ENCODE data around the gene PTK6.

PTK6 gene

DNA sequence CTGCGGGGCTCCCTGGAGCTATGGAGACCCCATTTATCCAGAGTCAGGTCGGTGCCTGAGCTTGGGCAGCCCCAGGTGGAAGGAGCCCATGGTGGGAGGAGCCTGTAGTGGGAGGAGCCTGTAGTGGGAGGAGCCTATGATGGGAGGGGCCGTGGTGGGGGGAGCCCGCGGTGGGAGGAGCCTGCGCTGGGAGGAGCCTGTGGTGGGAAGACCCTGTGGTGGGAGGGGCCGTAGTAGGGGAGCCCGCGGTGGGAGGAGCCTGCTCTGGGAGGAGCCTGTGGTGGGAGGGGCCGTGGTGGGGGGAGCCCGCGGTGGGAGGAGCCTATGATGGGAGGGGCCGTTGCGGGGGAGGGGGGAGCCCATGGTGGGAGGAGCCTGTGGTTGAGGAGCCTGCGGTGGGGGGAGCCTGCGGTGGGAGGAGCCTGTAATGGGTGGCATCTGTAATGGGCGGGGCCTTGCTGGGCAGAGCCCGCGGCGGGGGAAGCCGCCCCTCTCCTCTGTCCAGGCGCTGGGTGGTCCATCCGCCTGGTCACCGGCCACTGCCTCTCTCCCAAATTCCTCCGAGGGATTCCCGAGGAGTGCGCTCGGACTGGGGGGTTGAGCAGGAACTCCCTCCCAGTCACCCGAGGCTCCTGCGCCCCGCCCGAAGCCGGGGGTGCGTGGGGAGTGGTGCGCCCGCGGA, 16.2 kb upstream of the PTK6 start:
- DNase-seq (ENCODE audit: extremely low read depth, low read depth) = peak; percentile 64
- TF ChIP-seq, protein P1, sequence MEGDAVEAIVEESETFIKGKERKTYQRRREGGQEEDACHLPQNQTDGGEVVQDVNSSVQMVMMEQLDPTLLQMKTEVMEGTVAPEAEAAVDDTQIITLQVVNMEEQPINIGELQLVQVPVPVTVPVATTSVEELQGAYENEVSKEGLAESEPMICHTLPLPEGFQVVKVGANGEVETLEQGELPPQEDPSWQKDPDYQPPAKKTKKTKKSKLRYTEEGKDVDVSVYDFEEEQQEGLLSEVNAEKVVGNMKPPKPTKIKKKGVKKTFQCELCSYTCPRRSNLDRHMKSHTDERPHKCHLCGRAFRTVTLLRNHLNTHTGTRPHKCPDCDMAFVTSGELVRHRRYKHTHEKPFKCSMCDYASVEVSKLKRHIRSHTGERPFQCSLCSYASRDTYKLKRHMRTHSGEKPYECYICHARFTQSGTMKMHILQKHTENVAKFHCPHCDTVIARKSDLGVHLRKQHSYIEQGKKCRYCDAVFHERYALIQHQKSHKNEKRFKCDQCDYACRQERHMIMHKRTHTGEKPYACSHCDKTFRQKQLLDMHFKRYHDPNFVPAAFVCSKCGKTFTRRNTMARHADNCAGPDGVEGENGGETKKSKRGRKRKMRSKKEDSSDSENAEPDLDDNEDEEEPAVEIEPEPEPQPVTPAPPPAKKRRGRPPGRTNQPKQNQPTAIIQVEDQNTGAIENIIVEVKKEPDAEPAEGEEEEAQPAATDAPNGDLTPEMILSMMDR (IDR thresholded peaks at IDR 0.05; ENCODE audit: low read depth, low read length) = no peak

DNA sequence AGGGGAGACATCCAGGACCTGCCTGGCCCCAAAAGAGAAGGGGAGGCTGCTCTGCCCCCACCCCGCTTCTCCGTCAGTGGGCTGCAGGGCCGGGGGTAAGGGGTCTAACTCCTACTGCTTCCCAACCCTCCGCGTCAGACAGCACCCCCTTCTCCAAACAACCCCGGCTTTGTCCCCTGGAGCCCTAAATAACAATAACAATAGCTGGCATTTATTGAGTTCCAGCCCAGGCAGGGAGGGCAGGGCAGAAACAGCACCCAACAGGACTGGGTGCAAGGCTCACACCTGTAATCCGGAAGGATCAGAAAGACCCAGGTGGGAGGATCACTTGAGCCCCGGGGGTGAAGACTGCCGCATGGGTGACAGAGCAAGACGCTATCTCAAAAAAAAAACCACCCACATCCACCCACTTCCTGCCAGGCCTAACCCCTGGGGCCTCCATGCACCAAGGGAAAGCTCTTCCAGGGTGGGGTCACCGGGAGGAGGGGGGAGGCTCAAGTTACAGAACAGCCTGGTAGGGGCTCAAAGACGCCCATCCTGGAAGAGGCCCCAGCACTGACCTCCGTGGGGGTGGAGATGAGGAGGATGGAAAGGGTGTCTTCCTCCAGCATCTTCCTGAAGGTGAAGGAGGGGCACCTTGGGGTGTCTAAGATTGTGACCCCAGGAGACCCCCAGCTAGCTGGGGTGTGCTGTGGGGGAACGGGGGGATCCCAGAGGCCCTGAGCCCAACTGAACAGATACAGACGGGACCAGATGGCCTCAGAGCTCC, 15.5 kb upstream of the PTK6 start:
- TF ChIP-seq, protein P1 (IDR thresholded peaks at IDR 0.05; ENCODE audit: low read depth, low read length) = no peak
- DNase-seq (ENCODE audit: extremely low read depth, low read depth) = no peak

DNA sequence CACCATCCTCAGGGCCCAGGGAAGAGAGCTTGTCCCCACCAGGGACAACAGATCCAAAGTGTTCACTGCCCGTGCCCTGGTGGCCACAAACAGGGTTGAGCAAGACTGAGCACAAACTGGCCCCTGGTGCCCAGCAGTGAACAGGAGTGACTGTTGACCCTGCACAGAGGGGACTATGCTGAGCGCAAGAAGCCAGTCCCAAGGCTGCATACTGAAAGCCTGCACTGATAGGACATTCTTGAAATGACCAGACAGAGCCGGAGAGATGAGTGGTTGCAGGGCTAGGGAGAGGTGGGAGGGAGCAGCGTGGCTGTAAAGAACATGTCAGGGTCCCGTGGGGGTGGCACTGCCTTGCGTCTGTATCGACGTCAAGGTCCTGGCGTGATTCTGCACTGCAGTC, 13.9 kb upstream of the PTK6 start:
- TF ChIP-seq, protein P1 (IDR thresholded peaks at IDR 0.05; ENCODE audit: low read depth, low read length) = no peak
- DNase-seq (ENCODE audit: extremely low read depth, low read depth) = no peak

DNA sequence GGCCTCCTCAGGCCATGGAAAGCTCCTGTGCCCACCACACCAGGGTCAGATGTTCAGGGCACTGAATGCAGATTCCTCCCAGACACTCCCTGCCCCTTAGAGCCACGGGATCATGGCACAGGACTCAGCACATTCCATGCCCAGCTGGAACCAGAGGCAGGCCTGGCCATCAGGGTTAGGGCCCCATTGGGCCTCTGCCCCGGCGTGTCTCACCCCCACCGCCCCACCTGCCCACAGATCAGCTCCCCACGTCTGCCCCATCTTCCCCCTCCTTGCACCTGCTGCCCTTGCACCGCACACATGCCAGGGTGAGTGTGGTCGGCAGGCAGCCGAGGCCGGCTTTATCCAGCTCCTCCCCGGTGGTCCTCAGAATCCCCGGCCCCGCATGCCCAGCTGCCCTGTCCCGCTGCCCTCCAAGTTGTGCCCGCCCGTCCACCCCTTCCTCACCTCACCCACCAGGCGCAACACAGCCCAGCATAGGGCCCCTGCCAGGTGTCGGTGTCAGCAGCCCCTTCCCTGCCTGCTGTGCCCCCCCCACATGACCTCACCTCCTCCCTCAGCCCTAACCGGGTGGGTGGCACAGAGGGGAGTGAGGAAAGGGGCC, 12.6 kb upstream of the PTK6 start:
- TF ChIP-seq, protein P1 (IDR thresholded peaks at IDR 0.05; ENCODE audit: low read depth, low read length) = no peak
- no peak for DNase-seq (ENCODE audit: extremely low read depth, low read depth)

DNA sequence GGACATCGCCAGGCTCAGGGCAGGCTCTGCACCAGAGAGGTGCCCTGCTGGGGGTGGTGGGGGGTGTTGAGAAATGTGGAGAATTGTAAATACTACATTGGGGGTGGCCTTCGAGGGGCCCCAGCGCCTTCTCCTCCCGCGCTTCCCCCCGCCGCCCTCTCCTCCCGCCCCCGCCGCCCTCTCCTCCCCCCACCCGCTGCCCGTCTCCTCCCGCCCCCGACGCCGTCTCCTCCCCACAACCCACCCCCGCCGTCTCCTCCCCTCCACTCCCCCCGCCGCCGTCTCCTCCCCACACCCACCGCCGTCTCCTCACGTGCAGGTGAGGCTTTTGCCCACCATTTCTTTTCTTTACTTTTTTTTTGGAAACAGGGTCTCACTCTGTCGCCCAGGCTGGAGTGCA, 11.8 kb upstream of the PTK6 start:
- TF ChIP-seq, protein P1 (IDR thresholded peaks at IDR 0.05; ENCODE audit: low read depth, low read length) = no peak
- no peak for DNase-seq (ENCODE audit: extremely low read depth, low read depth)

DNA sequence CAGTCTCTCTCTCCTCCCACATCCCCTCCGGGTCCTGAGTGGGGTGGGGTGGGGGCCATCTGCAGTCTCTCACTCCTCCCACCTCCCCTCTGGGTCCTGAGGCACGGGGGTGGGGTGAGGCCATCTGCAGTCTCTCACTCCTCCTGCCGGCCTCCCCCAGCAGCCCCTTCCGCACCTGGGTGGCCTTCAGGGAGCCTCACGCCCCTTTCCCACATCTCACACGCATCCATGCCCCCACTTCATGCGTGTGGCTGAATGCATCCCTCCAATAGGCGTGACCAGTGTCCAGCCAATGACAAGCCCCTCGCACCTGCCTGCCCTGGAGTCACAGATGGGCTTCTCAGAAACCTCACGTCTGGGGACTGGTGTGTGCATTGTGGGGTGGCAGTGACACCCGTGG, 11.4 kb upstream of the PTK6 start:
- TF ChIP-seq, protein P1 (IDR thresholded peaks at IDR 0.05; ENCODE audit: low read depth, low read length) = no peak

More for the DNA sequence above, 11.4 kb upstream of the PTK6 start:
- no peak for DNase-seq (ENCODE audit: extremely low read depth, low read depth)

All from AG09319 (cell line).